Measurements from ENCODE around the gene SLC36A3.
"Not testable (repeated sequence)": the region's sequence is repeated elsewhere in the genome, so short reads cannot be mapped to it uniquely, and the experiment has no call there.

SLC36A3 gene

GRCh38 chr5:151303666-151304065 lies at the start of gene SLC36A3:
TSS of gene SLC36A3 (minus strand) at chr5:151303766. CDS start at chr5:151303354, 412 bp downstream.
- FAIRE-seq = no peak

GRCh38 chr5:151351671-151352070 lies 48.1 kb upstream of the SLC36A3 start:
- no peak for FAIRE-seq

- no peak for FAIRE-seq
Measured at GRCh38 chr5:151348789-151349188, 45.2 kb upstream of the SLC36A3 start.

- no peak for FAIRE-seq
Measured at GRCh38 chr5:151347369-151347768, 43.8 kb upstream of the SLC36A3 start, which contains the start of gene SLC36A2. TSS of gene SLC36A2 (minus strand) at chr5:151347559. CDS start at chr5:151347460, 99 bp downstream.

- no peak for FAIRE-seq
Measured at GRCh38 chr5:151345808-151346478, 42.4 kb upstream of the SLC36A3 start.

GRCh38 chr5:151345187-151345807 lies 41.7 kb upstream of the SLC36A3 start:
- no peak for FAIRE-seq

- FAIRE-seq = no peak
Measured at GRCh38 chr5:151344088-151344487, 40.5 kb upstream of the SLC36A3 start.

GRCh38 chr5:151340004-151340403 lies 36.4 kb upstream of the SLC36A3 start:
- FAIRE-seq = no peak

GRCh38 chr5:151338734-151339133 lies 35.2 kb upstream of the SLC36A3 start:
- FAIRE-seq = no peak

- FAIRE-seq = no peak
Measured at GRCh38 chr5:151332857-151333256, 29.3 kb upstream of the SLC36A3 start.

GRCh38 chr5:151328734-151329133 lies 25.2 kb upstream of the SLC36A3 start:
- FAIRE-seq = no peak

GRCh38 chr5:151327585-151327984 lies 24.0 kb upstream of the SLC36A3 start:
- FAIRE-seq = no peak

GRCh38 chr5:151326266-151326665 lies 22.7 kb upstream of the SLC36A3 start:
- FAIRE-seq = no peak

- FAIRE-seq = no peak
Measured at GRCh38 chr5:151320481-151320880, 16.9 kb upstream of the SLC36A3 start.

- FAIRE-seq = no peak
Measured at GRCh38 chr5:151318850-151319732, 15.5 kb upstream of the SLC36A3 start.

GRCh38 chr5:151317871-151318270 lies 14.3 kb upstream of the SLC36A3 start:
- FAIRE-seq = no peak

GRCh38 chr5:151315998-151316597 lies 12.5 kb upstream of the SLC36A3 start:
- peak; percentile 77 for FAIRE-seq

- no peak for FAIRE-seq
Measured at GRCh38 chr5:151313357-151313756, 9.8 kb upstream of the SLC36A3 start.

- no peak for FAIRE-seq
Measured at GRCh38 chr5:151312756-151313324, 9.3 kb upstream of the SLC36A3 start.

GRCh38 chr5:151310932-151311331 lies 7.4 kb upstream of the SLC36A3 start:
- no peak for FAIRE-seq

GRCh38 chr5:151309821-151310220 lies 6.3 kb upstream of the SLC36A3 start:
- FAIRE-seq = not testable (repeated sequence)

- not testable (repeated sequence) for FAIRE-seq
Measured at GRCh38 chr5:151309266-151309665, 5.7 kb upstream of the SLC36A3 start.
